ENCODE measurements around the gene MYRIP.

The MYRIP gene

DNA sequence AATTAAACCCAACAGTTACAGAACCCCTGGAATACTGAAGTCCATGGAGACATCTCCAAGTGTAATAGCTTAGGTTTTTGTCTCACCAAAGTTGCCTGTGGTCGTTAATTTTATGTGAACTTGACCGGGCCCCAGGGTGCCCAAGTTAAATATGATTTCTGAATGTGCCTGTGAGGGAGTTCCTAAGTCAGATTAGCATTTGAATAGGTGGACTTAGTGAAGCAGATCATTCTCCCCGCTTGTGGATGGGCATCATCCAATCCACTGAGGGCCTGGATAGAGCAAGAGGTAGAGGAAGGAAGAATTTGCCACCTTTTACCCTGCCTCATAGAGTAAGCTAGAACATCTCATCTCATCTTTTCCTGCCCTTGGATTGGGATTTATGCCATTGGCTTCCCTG lies 203.0 kb downstream of the MYRIP start:
- TF ChIP-seq, protein P1, sequence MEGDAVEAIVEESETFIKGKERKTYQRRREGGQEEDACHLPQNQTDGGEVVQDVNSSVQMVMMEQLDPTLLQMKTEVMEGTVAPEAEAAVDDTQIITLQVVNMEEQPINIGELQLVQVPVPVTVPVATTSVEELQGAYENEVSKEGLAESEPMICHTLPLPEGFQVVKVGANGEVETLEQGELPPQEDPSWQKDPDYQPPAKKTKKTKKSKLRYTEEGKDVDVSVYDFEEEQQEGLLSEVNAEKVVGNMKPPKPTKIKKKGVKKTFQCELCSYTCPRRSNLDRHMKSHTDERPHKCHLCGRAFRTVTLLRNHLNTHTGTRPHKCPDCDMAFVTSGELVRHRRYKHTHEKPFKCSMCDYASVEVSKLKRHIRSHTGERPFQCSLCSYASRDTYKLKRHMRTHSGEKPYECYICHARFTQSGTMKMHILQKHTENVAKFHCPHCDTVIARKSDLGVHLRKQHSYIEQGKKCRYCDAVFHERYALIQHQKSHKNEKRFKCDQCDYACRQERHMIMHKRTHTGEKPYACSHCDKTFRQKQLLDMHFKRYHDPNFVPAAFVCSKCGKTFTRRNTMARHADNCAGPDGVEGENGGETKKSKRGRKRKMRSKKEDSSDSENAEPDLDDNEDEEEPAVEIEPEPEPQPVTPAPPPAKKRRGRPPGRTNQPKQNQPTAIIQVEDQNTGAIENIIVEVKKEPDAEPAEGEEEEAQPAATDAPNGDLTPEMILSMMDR (IDR thresholded peaks at IDR 0.05; ENCODE audit: low read depth, low read length), result no peak
- DNase-seq (ENCODE audit: low read depth in 2 of 2), result no peak
- no peak overlapping the region for H3K4me3 ChIP-seq (replicated peaks in 1 of 2; ENCODE audit: low read depth in 2 of 2, low read length in 2 of 2)

DNA sequence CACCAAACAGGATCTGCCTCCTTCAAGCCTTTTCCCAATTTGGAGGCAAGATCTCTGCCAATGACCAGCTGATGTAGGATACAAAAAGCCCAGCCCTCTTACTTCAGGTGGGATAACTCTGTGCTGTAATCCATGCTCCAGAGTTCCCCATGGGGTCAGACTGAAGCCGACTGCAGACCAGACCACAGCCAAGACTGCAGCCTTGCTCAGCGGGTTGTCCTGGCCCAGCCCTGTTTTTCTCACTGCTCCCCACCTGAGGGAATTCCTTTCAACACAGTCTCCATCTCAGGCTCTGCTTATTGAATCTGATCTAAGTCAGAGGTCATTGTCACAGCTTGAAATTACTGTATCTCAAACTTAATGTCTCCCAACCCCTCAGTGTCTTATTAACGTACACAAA lies 207.0 kb downstream of the MYRIP start:
- H3K4me3 ChIP-seq (replicated peaks in 1 of 2; ENCODE audit: low read depth in 2 of 2, low read length in 2 of 2), result no peak overlapping the region
- DNase-seq (ENCODE audit: low read depth in 2 of 2), result no peak
- TF ChIP-seq, protein P1 (IDR thresholded peaks at IDR 0.05; ENCODE audit: low read depth, low read length), result no peak

DNA sequence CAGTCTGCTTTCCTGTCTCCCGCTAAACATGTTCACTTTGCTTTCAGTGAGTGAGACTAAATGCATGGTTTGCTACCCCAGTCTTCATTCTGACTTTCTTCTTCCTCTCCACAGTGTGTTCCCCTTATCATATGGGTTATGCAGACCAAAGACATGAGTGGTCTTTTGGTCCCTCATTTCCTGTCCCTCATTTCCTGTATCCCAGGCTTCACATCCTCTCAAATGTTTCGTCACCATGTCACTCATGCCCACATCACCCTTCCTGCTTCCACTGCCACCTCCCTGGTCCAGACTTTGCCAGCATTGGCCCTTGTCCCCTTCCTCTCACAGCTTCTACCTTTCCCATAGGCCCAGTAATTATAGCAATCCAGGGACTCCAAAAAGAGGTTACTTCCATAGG lies 209.0 kb downstream of the MYRIP start:
- TF ChIP-seq, protein P1 (IDR thresholded peaks at IDR 0.05; ENCODE audit: low read depth, low read length), result no peak
- DNase-seq (ENCODE audit: low read depth in 2 of 2), result no peak
- H3K4me3 ChIP-seq (replicated peaks in 1 of 2; ENCODE audit: low read depth in 2 of 2, low read length in 2 of 2), result no peak overlapping the region

DNA sequence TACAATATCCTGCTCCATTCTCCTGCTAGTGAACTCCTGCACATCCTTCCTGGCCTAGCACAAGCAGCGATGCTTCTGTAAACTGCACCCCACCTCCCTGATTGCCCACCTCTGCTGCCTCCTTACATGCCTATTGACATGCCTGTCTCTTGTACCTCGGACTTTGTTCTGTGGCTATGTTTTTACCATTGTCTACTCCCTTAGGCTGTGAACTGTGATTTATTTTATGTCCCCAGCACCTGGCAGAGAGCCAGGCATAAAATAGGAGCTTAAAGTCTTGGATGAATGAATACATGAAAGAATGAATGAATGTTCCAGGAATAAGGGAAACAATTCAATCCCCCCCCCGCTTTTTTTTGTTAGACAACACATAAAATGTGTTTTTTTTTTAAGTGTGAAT lies 210.0 kb downstream of the MYRIP start:
- DNase-seq (ENCODE audit: low read depth in 2 of 2), result no peak
- TF ChIP-seq, protein P1 (IDR thresholded peaks at IDR 0.05; ENCODE audit: low read depth, low read length), result no peak
- H3K4me3 ChIP-seq (replicated peaks in 1 of 2; ENCODE audit: low read depth in 2 of 2, low read length in 2 of 2), result no peak overlapping the region

DNA sequence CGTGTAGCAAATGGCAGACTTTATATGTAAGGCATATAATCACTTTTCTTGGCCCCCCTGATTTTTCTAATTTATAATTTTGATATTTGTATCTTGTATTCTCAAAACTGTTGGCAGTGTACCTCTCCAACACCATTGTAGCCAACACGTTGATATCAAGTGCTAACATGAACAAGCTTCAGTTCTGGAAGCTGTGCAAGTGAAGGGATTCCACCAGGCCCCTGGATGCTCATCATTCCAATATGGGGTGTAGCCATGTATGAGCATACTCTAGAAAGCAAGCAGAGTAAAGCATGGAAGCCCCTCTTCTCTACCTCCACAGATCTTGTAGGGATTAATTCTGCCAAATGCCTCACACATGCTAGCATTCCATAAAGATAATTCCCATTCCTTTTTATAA lies 211.3 kb downstream of the MYRIP start:
- H3K4me3 ChIP-seq (replicated peaks in 1 of 2; ENCODE audit: low read depth in 2 of 2, low read length in 2 of 2), result no peak overlapping the region
- TF ChIP-seq, protein P1 (IDR thresholded peaks at IDR 0.05; ENCODE audit: low read depth, low read length), result no peak
- DNase-seq (ENCODE audit: low read depth in 2 of 2), result no peak

DNA sequence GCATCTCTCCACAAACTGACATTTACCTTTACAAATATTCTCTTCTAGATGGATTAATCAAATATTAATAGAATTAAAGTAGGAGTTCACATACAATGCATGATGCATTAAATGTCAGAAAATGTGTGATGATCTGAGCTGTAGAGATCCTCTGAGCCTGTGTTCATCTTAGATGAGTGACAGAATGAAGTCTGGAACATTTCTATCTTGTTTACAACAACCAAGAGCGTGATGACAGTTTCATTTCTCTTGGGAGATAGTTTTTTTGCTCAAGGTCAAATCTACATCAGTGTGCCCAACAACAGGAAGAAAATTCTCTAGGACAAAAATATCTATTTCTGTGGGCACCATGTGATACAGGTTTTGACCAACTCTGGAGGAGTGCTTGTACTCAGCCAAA lies 211.9 kb downstream of the MYRIP start:
- TF ChIP-seq, protein P1 (IDR thresholded peaks at IDR 0.05; ENCODE audit: low read depth, low read length), result no peak
- no peak for DNase-seq (ENCODE audit: low read depth in 2 of 2)
- no peak overlapping the region for H3K4me3 ChIP-seq (replicated peaks in 1 of 2; ENCODE audit: low read depth in 2 of 2, low read length in 2 of 2)

DNA sequence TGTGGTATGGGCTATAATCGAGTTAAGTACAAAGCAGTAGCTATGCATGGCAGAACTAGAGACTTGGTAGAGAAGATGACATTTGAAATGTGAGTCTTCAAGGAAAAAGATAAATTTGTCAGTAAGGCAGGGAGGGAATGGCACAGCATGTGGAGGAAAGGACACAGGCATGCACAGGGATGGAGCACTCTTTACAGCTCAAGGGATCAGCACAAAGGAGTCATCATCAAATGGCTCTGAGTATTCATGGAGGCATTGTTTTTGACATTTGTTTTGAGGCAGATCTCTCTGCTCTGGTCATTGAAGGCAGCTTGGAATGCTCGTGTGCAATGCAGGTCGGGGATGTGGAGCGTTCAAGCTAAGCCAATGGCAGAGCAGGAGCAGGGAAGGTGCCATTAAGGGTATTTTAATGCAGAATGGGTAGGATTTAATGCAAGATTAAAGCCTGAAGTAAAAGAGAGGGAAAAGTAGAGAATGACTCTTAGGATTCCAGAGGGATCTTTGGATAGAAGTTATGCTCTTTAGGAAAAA lies 213.0 kb downstream of the MYRIP start:
- DNase-seq (ENCODE audit: low read depth in 2 of 2), result no peak
- TF ChIP-seq, protein P1 (IDR thresholded peaks at IDR 0.05; ENCODE audit: low read depth, low read length), result no peak
- H3K4me3 ChIP-seq (replicated peaks in 1 of 2; ENCODE audit: low read depth in 2 of 2, low read length in 2 of 2), result no peak overlapping the region

All from cardiac fibroblast (primary cell).